GM23248 (cell line): ENCODE measurements around the gene SMC3.

Source experiments
- EZH2 ChIP-seq: fragments of 200-600 bp; sonication (generic); IDR thresholded peaks from 2 replicates; pipeline ENCODE4 v1.6.1; 2018; ENCODE audit warnings: antibody characterized with exemption, mild to moderate bottlenecking; ENCODE audit not compliant: insufficient read depth, poor library complexity, severe bottlenecking
- EZH2phosphoT487 ChIP-seq: fragments of 200-600 bp; sonication (generic); IDR thresholded peaks from 2 replicates; pipeline ENCODE4 v1.6.1; 2018; ENCODE audit warnings: antibody characterized with exemption, moderate library complexity, mild to moderate bottlenecking, low read depth; ENCODE audit not compliant: insufficient read depth

DNA sequence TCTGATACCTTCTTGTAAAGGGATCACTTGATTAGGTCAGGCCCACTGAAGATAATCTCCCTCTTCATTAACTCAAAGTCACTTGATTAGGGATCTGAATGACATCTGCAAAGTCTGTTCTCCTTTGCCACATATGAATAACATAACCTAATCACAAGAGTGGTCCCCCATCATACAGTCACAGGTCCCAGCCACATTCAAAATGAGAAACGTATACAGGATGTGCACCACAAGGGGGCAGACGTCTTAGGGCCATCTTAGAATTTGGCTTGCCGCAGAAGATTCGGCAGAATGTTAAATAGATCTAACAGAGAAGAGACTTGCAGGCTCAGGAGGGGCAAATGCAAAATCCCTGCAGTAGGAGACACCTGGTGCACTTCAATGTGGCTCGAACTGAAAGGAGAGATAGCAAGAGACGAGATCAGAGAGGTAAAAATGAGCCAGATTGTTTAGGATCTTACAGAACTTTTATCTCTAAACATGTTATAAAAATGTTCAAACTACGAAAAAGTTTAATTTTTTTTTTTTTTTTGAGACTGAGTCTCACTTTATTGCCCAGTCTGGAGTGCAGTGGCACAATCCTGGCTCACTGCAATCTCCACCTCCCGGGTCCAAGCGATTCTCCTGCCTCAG lies 10.4 kb upstream of the SMC3 start:
- TF ChIP-seq EZH2phosphoT487 (no peak), EZH2 (no peak)
